Adipose tissue (tissue), 3 donors: Measurements from ENCODE around the gene SNAP91. TPM values are rescaled to one million over a fixed set of nuclear protein-coding genes. Genes with fewer than 3 reads are reported as not detected.
"Not testable (repeated sequence)": the region's sequence is repeated elsewhere in the genome, so short reads cannot be mapped to it uniquely, and the experiment has no call there.

ENCODE experiments used
- H3K27ac ChIP-seq: one replicate; pipeline ENCODE4 v1.5.1; 2013; ENCODE audit warnings: low read depth, low read length
- WGBS, 3 donors: extraction: QIAGEN DNeasy Blood & Tissue Kit; methylation state at CpG; one replicate each; pipeline ENCODE4 v1.1.7; 2013; 5-methylcytosine and 5-hydroxymethylcytosine counted together
- polyA plus RNA-seq, 3 donors: library from polyadenylated mRNA; stranded (reverse); fragments of 200-250 nt; gene quantifications; one replicate each; pipeline ENCODE4 v1.2.3, GENCODE V29; 2013
- donor health status: healthy with polysubstance abuse.
- donor health status: Bipolar disorder and iron deficiency.
- donor health status: healthy.

Gene SNAP91
- polyA plus RNA-seq, 3 donors, result 0.03 to 0.90 (median 0.78) TPM

GRCh38 chr6:83571663-83572185 lies 137.2 kb downstream of the SNAP91 start:
- WGBS, 3 donors, result 74 to 85% (median 81%) methylated on average over 4 of the region's 4 CpGs

DNA sequence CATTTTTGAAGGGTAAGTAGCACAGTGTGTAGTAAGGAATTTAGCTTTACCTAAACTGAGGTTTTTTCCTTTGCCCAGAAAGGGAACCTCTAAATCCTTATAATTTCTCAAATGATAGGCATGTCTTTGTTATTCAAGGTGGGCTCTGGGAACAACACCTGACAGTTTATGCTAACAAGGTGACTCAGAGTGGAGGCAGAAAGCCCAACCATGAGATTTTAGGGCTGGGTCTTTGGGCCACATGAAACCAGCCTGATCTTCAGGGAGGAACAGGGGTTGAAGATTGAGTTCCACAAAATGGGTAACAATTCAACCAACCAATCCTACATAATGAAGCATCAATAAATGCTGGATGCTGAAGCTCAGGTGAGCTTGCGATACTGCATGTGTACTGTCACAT lies 149.9 kb downstream of the SNAP91 start:
- WGBS, 3 donors, result 93 to 97% (median 96%) methylated on average over 1 of the region's 1 CpG
- H3K27ac ChIP-seq, result no peak overlapping the region

More at GRCh38 chr6:83571663-83572185, 137.2 kb downstream of the SNAP91 start:
- H3K27ac ChIP-seq, result not testable (repeated sequence)

DNA sequence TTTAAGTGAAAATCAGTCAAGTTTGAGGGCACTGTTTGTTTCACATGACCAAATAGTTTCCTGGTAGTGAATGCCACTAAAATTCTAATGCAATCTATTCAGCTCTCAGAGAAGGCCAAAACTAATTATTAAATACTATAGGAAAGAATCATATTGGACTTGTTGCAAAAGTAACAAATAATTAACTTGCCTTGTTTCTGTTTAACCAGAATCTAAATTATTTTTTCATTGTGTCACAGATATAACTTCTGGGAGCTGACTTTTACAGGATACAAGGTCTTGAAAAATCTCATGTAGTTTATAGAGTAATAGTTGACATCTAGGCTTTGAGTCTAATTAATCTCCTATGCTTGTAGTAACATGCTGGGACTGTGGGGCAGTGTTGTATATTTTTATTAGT lies 152.0 kb downstream of the SNAP91 start:
- no peak overlapping the region for H3K27ac ChIP-seq

- not testable (repeated sequence) for H3K27ac ChIP-seq
- WGBS, 3 donors, result 88 to 91% (median 89%) methylated on average over 4 of the region's 4 CpGs
Measured at GRCh38 chr6:83551748-83552147, 157.2 kb downstream of the SNAP91 start.

DNA sequence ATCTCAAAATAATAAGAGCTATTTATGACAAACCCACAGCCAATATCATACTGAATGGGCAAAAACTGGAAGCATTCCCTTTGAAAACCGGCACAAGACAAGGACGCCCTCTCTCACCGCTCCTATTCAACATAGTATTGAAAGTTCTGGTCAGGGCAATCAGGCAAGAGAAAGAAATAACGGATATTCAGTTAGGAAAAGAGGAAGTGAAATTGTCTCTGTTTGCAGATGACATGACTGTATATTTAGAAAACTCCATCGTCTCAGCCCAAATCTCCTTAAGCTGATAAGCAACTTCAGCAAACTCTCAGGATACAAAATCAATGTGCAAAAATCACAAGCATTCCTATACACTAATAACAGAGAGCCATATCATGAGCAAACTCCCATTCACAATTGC lies 158.4 kb downstream of the SNAP91 start:
- 57 to 66% (median 60%) methylated on average over 5 of the region's 5 CpGs for WGBS, 3 donors

DNA sequence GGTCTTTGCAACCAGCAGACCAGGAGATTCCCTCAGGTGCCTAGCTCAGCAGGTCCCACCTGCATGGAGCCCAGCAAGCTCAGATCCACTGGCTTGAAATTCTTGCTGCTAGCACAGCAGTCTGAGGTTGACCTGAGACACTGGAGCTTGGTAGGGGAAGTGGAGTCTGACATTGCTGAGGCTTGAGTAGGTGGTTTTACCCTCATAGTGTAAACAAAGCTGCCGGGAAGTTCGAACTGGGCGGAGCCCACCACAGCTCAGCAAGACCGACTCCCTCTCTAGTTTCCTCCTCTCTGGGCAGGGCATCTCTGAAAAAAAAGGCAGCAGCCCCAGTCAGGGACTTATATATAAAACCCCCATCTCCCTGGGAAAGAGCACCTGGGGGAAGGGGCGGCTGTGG lies 162.3 kb downstream of the SNAP91 start:
- H3K27ac ChIP-seq, result no peak overlapping the region
- 34 to 58% (median 40%) methylated on average over 5 of the region's 5 CpGs for WGBS, 3 donors

More for the DNA sequence above, 158.4 kb downstream of the SNAP91 start:
- H3K27ac ChIP-seq, result not testable (repeated sequence)

DNA sequence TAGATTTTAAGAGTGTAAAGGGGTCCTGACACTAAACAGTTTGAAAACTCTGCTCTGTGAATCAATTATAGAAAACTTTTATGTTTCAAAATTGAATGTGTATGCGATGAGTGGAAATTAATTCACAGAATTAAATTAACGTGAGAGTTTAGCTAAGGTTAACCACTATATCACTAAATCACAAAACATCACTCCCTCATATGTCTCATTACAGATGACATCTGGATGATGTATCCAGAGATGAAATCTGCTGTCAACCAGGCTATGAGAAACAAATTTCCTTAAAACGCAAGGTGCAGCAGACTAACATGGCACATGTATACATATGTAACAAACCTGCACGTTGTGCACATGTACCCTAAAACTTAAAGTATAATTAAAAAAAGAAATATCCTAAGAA lies 169.2 kb downstream of the SNAP91 start:
- no peak overlapping the region for H3K27ac ChIP-seq
- WGBS, 3 donors, result 72 to 75% (median 75%) methylated on average over 4 of the region's 4 CpGs

DNA sequence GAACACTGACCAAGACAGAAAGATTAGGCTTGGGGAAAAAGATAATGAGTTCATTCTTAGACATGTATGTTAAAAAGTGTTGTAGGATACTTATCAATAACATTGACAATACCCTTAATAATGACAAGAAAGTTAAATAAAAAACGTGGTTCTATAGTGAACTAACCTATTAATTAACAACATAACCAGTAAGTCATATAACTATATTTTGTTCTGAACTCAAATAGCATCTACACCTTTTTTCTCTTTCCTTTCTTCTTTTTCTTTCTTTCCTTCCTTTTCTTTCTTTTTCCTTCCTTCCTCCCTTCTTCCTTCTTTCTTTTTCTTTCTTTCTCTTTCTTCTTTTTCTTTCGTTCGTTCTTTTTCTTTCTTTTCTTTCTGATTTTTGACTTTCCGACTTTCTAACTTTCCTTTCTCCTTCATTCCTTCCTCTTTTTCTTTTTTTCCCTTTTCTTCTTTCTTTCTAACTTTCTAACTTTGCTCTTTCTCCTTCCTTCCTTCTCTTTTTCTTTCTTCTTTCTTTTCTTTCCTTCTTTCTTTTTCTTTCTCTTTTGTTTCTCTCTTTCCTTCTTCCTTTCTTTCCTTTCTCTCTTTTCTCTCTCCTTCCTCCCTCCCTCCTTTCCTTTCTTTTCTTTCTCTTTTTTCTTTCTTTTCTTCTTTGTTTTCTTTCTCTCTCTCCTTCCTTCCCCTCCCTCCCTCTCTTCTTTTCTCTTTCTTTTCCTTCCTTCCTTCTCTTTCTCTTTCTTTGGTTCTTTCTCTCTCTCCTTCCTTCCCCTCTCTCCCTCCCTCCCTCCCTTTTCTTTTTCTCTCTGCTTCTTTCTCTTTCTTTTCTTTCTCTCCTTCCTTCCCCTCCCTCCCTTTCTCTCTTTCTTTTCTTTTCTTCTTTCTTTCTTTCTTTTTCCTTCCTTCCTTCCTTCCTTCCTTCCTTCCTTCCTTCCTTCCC lies 172.0 kb downstream of the SNAP91 start:
- no peak overlapping the region for H3K27ac ChIP-seq

GRCh38 chr6:83536034-83536646 lies 172.8 kb downstream of the SNAP91 start:
- 38 to 49% (median 45%) methylated on average over 5 of the region's 5 CpGs for WGBS, 3 donors
- H3K27ac ChIP-seq, result no peak overlapping the region

More for the DNA sequence above, 172.0 kb downstream of the SNAP91 start:
- WGBS, 3 donors, result 74 to 77% (median 74%) methylated on average over 4 of the region's 4 CpGs

DNA sequence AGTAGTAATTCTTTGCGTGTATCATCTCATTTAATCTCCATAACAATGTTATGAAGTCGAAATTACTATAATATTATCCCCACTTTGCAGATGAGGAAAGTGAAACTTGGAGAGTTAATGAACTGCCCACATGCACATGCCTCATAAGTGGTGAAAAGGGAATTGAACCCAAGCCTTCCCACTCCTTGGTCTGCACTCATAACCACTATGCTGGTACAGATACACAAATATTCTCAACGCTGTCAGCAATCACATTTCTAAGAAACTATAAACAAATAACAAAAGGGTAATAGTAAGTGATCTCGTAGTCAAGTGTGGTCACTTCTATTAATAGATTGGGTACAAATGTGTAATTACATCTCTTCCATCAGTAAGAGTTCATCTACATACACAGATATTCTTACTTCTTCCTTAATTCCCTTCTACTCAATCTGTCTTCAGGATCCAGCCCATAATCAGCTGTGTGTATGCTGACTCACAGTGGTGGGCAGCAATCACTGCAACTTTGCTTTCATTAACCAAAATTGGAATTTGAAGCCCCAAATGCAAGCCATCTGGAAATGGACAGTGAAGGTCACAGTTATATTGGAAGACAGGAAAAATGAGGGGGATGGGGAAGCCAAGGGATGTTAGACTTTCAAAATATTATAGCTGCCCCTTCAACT lies 190.0 kb downstream of the SNAP91 start:
- no peak overlapping the region for H3K27ac ChIP-seq
- WGBS, 3 donors, result 73 to 75% (median 74%) methylated on average over 4 of the region's 4 CpGs

GRCh38 chr6:83517500-83517899 lies 191.4 kb downstream of the SNAP91 start:
- 71 to 85% (median 76%) methylated on average over 1 of the region's 1 CpG for WGBS, 3 donors
- H3K27ac ChIP-seq, result no peak overlapping the region

- 19 to 27% (median 23%) methylated on average over 4 of the region's 4 CpGs for WGBS, 3 donors
- H3K27ac ChIP-seq, result no peak overlapping the region
Measured at GRCh38 chr6:83514866-83515466, 193.9 kb downstream of the SNAP91 start.

GRCh38 chr6:83514466-83514865 lies 194.4 kb downstream of the SNAP91 start:
- 56 to 70% (median 68%) methylated on average over 1 of the region's 1 CpG for WGBS, 3 donors

GRCh38 chr6:83511901-83512681 lies 196.8 kb downstream of the SNAP91 start, which contains the start of gene PRSS35:
Gene PRSS35, plus strand, starts transcription at chr6:83512534. Its CDS starts 10,908 bp downstream, at chr6:83523442.
- no peak within 1 kb of the TSS for H3K27ac ChIP-seq
- WGBS, 3 donors, result 3 to 8% (median 5%) methylated on average over 34 to 38 of the region's 38 CpGs

More at GRCh38 chr6:83514466-83514865, 194.4 kb downstream of the SNAP91 start:
- no peak overlapping the region for H3K27ac ChIP-seq

GRCh38 chr6:83511266-83511665 lies 197.6 kb downstream of the SNAP91 start:
- H3K27ac ChIP-seq, result no peak overlapping the region
- WGBS, 3 donors, result 76 to 87% (median 84%) methylated on average over 8 of the region's 8 CpGs

DNA sequence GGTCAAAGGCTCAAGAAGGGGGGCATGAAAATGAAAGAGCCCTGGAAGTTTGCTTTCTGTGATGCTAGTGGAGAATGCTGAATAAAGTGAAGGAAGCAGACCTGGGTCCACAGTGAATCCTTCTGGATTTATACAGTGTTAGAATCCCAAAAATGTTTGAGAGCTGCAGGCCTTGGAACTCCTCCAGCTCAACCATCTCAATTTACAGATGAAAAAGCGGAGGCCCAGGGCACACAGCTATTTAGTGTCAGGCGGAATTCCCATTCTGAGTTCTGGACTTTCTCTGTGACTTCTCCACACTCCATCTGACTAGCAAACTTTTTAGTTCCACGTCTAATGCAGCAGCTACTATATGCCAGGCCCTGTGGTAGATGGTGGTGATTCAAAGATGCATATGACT lies 198.1 kb downstream of the SNAP91 start:
- no peak overlapping the region for H3K27ac ChIP-seq
- 82 to 90% (median 86%) methylated on average over 3 of the region's 3 CpGs for WGBS, 3 donors

- 68 to 78% (median 77%) methylated on average over 1 of the region's 1 CpG for WGBS, 3 donors
- H3K27ac ChIP-seq, result no peak overlapping the region
Measured at GRCh38 chr6:83509441-83509840, 199.5 kb downstream of the SNAP91 start.

DNA sequence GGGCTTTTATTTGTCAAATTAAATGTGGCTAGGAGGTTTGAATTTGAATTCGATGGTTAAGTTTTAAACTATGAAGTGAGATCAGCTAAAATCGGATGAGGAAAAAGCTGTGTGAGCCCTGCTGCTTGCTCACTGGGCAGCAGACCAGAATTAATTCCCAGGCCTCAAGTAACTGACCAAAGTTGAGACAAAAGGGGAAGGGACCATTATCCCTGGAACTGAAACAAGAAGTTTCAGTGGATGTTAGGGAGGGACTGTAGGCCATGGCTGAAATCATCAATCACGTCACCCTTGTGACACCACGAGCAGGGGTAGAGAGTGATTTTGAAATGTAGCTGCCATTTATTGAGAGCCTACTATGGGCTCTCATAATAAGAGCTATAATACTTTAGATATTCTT lies 203.5 kb downstream of the SNAP91 start:
- no peak overlapping the region for H3K27ac ChIP-seq

More for the DNA sequence above, 203.5 kb downstream of the SNAP91 start:
- 41 to 67% (median 45%) methylated on average over 4 of the region's 4 CpGs for WGBS, 3 donors
